Renal pelvis (tissue), 12 donors: ENCODE results near the gene FAM149A. TPM values are rescaled to one million over a fixed set of nuclear protein-coding genes. Genes with fewer than 3 reads are reported as not detected.

Experiments used
- DNase-seq: peaks from one replicate; pipeline ENCODE4 v3.0.0-alpha.2; 2013
- long read RNA-seq, 16 experiments: transcript quantifications; one replicate each; lab custom pipeline, GENCODE V29; 2026
- polyA plus RNA-seq, 3 donors: library from polyadenylated mRNA; unstranded; fragments of 120-200 nt; gene quantifications; one replicate each; pipeline ENCODE4 v1.2.1, GENCODE V29; 2013; ENCODE audit not compliant: insufficient read length in 3 of 3

The FAM149A gene
- 10 to 100 TPM; 46.8 to 67.8 (median 47.7) TPM for polyA plus RNA-seq
- long read RNA-seq, donor 1, partial matches to known transcripts: 0 of 5 reads
- long read RNA-seq, donor 1, other reads (novel, unspliced or antisense): 0 of 5 reads
- long read RNA-seq, donor 2, partial matches to known transcripts: 0 of 5 reads
- long read RNA-seq, donor 2, other reads (novel, unspliced or antisense): 0 of 5 reads
- long read RNA-seq, donor 3, partial matches to known transcripts: 5 of 8 reads
- long read RNA-seq, donor 3, other reads (novel, unspliced or antisense): 0 of 8 reads
- long read RNA-seq, donor 4, partial matches to known transcripts: 0 of 3 reads
- long read RNA-seq, donor 4, other reads (novel, unspliced or antisense): 0 of 3 reads
- long read RNA-seq, donor 5, partial matches to known transcripts: 0 of 1 reads
- long read RNA-seq, donor 5, other reads (novel, unspliced or antisense): 0 of 1 reads
- long read RNA-seq, donor 6, partial matches to known transcripts: 0 of 5 reads
- long read RNA-seq, donor 6, other reads (novel, unspliced or antisense): 0 of 5 reads
- long read RNA-seq, donor 7, partial matches to known transcripts: 5 of 9 reads
- long read RNA-seq, donor 7, other reads (novel, unspliced or antisense): 0 of 9 reads
- long read RNA-seq, donor 8: 0 reads
- long read RNA-seq, donor 9, partial matches to known transcripts: 0 of 7 reads
- long read RNA-seq, donor 9, other reads (novel, unspliced or antisense): 0 of 7 reads
- long read RNA-seq, donor 10, partial matches to known transcripts: 0 of 2 reads
- long read RNA-seq, donor 10, other reads (novel, unspliced or antisense): 0 of 2 reads
- long read RNA-seq, donor 11: 0 reads
- long read RNA-seq, donor 12, partial matches to known transcripts: 0 of 2 reads
- long read RNA-seq, donor 12, other reads (novel, unspliced or antisense): 0 of 2 reads
- long read RNA-seq, donor 13: 0 reads
- long read RNA-seq, donor 14, partial matches to known transcripts: 0 of 5 reads
- long read RNA-seq, donor 14, other reads (novel, unspliced or antisense): 0 of 5 reads
- long read RNA-seq, donor 15, partial matches to known transcripts: 0 of 1 reads
- long read RNA-seq, donor 15, other reads (novel, unspliced or antisense): 0 of 1 reads
- long read RNA-seq, donor 16, partial matches to known transcripts: 0 of 2 reads
- long read RNA-seq, donor 16, other reads (novel, unspliced or antisense): 0 of 2 reads

DNA sequence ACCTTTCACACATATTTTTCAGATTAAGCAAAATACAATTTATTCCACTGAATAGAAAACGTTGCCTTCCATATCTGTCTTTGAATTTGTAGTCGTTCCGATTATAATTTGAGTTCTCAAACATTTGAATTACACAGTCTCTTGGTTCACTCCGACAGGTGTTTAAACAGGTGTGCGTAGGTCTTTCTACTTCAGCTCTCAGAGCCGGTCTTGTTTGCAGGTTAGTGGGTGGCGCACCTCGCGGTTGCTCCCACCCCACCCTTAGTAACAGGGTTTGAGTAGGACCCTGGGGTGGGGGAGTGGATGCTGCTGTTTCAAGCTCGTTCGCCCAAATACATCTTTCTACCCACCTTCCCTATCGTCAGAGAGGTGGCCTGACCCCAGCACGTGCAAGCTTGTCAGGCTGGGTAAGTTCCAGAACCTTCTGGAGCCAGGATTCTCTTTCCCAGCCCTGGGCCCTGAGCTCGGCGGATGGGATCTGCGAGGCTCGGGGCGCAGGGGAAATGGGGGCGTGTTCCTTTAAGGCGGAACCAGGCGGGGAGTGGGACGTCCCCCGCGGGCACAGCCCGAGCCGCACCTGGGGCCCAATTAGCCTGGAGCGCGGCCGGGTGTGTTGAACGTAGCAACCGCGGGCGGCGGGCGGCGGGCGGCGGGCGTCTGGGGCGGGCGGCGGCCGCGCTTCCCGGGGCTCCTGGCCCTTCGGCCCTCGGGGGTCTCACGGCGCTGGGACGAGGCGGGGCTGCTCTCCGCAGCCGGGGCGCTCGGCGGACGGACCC is at the start of gene FAM149A:
Gene FAM149A (plus strand): TSS at position 591 of the 776 bp plus-strand sequence.
- no peak for DNase-seq

DNA sequence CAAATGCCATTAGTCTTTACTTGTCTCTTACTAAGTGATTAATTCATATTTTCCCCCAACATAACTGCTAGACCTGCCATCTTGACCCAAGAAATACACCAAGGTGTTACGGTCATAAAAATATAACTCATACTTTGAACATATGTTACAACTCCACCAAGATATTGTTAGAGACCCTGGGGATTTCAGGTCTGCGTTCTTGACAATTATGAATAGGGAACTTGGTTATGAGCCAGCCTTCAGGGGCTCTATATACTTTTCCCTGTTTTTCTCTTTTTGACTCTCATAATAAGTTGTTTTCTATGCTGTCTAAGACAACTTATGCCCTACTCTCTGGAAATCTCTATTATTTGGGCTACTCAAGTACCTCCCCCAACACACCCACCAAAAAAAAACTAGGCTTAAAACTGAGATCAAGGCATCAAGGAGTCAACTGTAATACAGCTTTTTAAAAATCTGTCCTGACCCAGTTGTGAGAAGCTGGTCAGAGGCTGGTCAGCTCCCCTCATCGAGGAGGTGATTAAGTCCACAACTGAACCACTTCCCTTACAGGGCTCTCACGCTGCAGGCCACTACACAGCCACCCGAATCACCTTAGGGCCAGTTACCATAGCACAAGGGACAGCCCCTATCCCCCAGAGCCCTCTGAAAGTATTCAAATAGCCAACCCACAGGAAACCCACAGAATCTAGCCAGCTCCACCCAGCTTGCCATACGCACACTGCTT is 46.1 kb upstream of the FAM149A start:
- no peak for DNase-seq

- DNase-seq: no peak
Observed at GRCh38 chr4:186058980-186059316, 45.6 kb upstream of the FAM149A start.

DNA sequence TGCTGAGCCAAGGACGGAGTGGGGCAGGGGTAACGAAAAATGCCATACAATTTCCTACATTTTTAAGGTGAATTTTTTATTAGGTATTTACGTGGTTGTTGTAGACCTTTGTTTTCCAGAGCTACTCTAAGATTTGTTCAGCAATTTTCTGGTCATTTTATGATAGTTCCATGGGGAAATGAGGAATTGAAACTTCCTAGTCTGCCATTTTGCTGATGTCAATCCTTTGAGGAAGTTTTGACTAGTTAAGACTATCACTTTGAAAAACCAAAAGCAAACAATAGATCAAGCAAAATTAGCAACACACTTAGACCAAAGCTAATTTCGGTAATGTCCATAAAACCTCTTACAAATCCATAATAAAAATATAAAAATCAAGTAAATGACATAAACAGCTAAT is 42.6 kb upstream of the FAM149A start:
- no peak for DNase-seq

DNA sequence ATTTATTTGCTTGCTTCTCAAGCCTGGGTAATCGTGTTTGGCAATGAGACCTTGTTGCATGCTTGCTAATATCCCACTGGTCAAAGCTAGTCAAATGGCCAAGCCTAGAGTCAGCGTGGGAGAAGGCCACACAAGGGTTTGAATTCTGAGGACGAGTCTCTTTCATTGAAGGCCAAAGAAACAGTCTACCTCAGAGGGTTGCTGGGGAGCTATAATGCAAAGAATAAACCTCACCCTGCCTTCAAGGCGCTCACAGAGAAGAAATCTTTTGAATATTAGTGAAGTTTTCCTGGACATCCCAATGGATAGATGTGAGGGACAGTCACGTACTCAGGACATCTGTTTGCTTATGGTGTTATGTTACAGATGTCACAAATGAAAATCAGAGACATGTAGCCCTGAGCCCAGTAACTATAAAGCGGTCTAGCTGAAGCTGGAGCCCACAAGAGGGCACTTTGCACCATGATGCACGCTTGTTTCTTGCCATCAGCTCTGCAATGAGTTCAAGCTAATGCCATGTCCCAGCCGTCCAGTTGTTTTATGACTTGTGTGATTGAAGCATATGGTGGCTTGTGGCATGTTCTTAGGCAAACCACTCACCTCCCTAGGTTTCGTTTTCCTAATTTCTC is 36.6 kb upstream of the FAM149A start:
- peak; percentile 62 for DNase-seq

DNA sequence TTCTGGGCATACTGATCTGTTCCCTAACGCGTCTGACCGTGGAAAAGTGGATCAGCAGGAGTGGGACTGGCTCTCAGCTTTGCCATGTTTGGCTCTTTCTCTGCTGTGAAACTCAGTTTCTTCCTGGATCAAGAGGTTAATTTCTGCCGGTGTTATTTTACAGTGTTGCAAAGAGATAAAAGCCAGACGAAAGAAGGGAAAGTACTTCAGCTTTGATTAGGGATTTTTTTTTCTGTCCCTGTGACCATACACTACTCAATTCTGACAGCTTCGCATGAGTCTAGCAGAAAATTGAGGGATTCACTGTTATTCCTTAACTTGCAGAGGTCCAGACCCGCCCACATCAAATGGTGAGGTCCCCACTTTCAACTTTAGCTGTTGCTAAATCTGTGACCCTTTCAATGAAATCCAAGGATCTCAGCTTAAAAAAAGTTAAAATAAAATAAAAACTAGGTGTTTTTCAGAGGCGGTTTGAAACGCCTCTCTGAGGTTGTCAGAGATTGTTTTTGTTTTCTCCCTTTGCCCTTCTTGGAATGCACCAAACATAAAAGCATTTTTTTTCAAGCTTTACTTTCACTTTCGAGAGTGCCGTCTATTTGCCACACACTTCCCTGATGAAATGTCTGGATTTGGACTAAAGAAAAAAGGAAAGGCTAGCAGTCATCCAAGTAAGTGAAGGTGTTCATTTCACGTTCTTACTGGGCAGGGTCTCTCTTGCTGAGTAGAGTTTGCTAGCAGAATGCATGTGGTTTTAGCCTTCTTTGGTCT is 35.7 kb upstream of the FAM149A start, which contains the start of gene TLR3:
Gene TLR3 (plus strand): TSS at position 576 of the 768 bp plus-strand sequence. CDS start 7,464 bp downstream, outside the sequence.
- peak; percentile 39 for DNase-seq

DNA sequence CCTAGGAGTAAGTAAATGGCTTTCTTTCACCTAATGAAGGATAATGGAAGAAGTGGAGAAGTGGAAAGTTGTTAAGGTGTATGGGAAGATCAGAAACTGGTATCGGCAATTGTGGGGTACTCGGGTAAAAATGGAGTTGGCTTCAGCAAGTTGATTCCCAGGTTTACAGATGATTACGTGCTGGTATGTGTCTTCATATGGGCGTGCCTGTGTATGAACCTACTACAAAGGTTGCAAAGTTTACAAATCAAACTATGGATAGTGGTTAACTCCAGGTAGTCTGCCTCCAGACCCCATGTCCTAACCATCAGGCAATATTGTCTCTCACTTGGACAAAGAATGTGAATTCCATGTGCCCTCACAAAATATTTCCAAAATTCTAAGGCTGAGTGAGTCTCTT is 34.8 kb upstream of the FAM149A start:
- DNase-seq: no peak

DNA sequence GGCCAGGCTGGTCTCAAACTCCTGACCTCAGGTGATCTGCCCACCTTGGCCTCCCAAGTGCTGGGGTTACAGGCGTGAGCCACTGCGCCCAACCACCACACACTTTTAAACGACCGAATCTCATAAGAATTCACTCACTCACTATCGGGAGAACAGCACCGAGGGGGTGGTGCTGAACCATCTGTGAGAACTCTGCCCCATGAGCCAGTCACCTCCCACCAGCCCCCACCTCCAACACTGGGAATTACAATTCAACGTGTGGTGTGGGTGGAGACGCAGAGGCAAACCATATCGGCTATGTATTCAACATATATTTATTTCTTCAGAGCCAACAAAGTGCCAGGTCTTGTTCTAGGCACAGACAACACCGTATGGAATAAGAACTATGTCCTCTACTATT is 32.0 kb upstream of the FAM149A start:
- DNase-seq: no peak

- no peak for DNase-seq
Observed at GRCh38 chr4:186074189-186074588, 30.3 kb upstream of the FAM149A start.

GRCh38 chr4:186078981-186079638 is 25.4 kb upstream of the FAM149A start:
- no peak for DNase-seq

GRCh38 chr4:186079694-186080093 is 24.8 kb upstream of the FAM149A start:
- no peak for DNase-seq

DNA sequence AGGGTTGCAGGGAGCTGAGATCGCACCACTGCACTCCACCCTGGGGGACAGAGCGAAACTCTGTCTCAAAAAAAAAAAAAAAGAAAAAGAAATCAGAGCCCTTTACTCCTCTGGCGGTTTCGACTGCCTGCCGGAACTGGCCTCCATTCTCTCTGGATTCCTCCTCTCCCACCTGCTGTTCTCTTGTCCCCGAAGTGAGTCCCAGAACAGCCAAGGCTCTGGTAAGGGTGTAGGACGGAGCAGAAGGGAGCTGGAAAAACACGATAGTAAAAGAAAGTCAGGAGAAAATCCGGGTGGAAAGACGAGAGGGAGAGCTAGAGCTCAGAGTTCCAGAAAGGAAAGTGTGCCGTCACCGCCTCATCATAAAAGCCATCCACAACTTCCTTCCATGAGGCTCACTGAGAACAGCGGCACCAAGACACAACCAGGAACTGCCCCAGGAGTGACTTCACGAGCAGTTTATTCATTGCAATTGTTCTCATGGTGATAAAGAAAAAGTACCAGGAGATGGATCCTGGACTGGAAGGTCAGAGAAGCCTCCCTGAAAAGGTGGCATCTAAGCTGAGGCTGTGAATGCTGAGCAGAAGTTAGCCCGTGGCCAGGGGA is 23.2 kb upstream of the FAM149A start:
- no peak for DNase-seq

DNA sequence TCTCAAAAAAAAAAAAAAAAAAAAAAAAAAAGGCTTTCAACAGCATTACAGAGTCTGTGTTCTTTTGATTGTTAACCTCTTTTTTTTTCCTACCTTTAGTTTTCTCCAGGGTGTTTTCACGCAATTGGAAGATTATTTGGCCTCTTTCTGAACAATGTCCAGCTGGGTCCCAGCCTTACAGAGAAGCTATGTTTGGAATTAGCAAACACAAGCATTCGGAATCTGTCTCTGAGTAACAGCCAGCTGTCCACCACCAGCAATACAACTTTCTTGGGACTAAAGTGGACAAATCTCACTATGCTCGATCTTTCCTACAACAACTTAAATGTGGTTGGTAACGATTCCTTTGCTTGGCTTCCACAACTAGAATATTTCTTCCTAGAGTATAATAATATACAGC is 22.3 kb upstream of the FAM149A start:
- DNase-seq: no peak

GRCh38 chr4:186088523-186088922 is 16.0 kb upstream of the FAM149A start:
- no peak for DNase-seq

- DNase-seq: no peak
Observed at GRCh38 chr4:186092296-186092695, 12.2 kb upstream of the FAM149A start.

GRCh38 chr4:186095406-186095805 is 9.1 kb upstream of the FAM149A start:
- DNase-seq: no peak

DNA sequence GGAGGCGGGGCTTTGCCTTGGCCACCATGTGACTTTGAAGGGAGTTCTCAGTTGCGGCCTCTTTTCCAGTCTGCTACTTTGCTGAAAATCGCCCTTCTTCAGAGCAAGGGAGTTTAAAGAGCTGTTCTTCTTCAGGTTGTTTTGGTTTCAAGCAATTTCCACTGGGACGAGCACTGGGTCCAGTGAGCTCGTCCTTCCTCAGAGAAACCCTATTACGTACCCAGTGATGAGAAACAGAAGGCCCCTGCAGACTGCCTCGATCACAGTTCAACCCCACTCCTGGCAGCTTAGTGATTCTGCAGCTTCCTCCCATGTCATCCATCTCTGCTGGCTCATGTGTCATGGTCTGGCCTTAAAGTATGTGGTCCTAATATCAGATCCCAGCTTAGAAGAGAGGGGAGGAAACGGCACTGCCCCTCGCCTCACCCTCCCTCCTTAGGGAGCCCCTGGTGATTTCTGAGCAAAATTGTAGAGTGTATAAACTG is 7.8 kb upstream of the FAM149A start:
- no peak for DNase-seq

GRCh38 chr4:186097386-186097785 is 7.1 kb upstream of the FAM149A start:
- no peak for DNase-seq
